Suprapubic skin (tissue), 4 donors: ENCODE data around the gene MS4A3.

ENCODE experiments used
- EP300 ChIP-seq: sonication (generic); formaldehyde crosslinking; IDR thresholded peaks from one replicate; pipeline ENCODE4 v1.6.1; 2017; ENCODE audit warnings: antibody characterized with exemption
- POLR2A ChIP-seq, 2 donors: fragments of 450-650 bp; IDR thresholded peaks; one replicate each; pipeline ENCODE4 v1.6.1; 2017; ENCODE audit warnings: antibody characterized with exemption in 2 of 2, mild to moderate bottlenecking in 2 of 2, moderate library complexity in 2 of 2
- POLR2AphosphoS5 ChIP-seq, 3 donors: sonication (generic); formaldehyde crosslinking; IDR thresholded peaks; one replicate each; pipeline ENCODE4 v1.6.1; 2017; ENCODE audit warnings: antibody characterized with exemption in 3 of 3
- TF ChIP-seq, protein P1 (sequence below), 2 donors: fragments of 200-600 bp in 1 of 2; fragments of 450-650 bp in 1 of 2; sonication (generic) in 1 of 2; IDR thresholded peaks; one replicate each; pipeline ENCODE4 v1.5.1; 2016 to 2019; ENCODE audit warnings: antibody characterized with exemption in 2 of 2, mild to moderate bottlenecking in 1 of 2, moderate library complexity in 1 of 2

DNA sequence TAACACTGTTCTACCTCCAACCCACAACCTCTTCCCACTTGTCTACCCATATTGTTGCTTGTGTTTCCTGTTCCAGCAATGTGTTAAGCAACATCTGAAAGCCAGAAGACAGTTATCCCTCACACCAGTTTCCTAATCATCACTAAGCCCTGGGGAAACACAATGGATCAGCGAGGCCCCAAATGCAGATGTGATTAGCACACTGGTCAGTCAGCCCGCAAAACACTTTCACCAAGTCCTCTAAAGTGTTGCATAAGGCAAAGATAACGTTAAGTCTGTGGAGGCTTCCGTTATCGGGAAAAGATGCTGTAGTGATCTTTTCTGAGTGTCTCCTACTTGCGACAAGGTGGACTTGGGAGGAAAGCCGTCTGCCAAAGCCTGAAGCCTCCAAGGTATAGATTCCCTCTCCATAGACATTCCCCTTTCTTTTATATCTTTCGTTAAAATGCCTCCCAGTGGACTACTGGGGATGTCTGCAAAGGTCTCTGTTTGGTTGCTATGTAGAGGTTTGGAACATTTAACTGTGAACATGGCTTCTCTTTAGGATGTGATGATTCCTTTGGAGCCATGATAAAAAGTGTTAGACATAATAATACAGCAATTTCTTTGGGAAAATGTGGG is at the start of gene MS4A3:
- TF ChIP-seq, protein P1, sequence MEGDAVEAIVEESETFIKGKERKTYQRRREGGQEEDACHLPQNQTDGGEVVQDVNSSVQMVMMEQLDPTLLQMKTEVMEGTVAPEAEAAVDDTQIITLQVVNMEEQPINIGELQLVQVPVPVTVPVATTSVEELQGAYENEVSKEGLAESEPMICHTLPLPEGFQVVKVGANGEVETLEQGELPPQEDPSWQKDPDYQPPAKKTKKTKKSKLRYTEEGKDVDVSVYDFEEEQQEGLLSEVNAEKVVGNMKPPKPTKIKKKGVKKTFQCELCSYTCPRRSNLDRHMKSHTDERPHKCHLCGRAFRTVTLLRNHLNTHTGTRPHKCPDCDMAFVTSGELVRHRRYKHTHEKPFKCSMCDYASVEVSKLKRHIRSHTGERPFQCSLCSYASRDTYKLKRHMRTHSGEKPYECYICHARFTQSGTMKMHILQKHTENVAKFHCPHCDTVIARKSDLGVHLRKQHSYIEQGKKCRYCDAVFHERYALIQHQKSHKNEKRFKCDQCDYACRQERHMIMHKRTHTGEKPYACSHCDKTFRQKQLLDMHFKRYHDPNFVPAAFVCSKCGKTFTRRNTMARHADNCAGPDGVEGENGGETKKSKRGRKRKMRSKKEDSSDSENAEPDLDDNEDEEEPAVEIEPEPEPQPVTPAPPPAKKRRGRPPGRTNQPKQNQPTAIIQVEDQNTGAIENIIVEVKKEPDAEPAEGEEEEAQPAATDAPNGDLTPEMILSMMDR (IDR thresholded peaks at IDR 0.05) = no peak
- TF ChIP-seq POLR2A (IDR thresholded peaks at IDR 0.05) (no peak), POLR2AphosphoS5 (IDR thresholded peaks at IDR 0.05) (no peak), EP300 (no peak)
